Measurements from ENCODE around the gene CKAP5.
A peak's percentile ranks its signal among the peaks of the same experiment; 100 is the strongest.
"Not testable (repeated sequence)": the region's sequence is repeated elsewhere in the genome, so short reads cannot be mapped to it uniquely, and the experiment has no call there.

The CKAP5 gene

GRCh38 chr11:46712874-46713576, 133.1 kb downstream of the CKAP5 start:
- no peak for DNase-seq (ENCODE audit: low spot score)
- Histone ChIP-seq H3K27ac (peak overlapping the region; percentile 28 to 98), H3K4me3 (no peak overlapping the region)
- TF ChIP-seq CTCF (IDR thresholded peaks at IDR 0.05), result no peak

GRCh38 chr11:46711303-46711702, 134.8 kb downstream of the CKAP5 start:
- no peak for TF ChIP-seq CTCF (IDR thresholded peaks at IDR 0.05)
- DNase-seq (ENCODE audit: low spot score), result no peak
- Histone ChIP-seq H3K27ac (peak overlapping the region; percentile 95 to 98), H3K4me3 (no peak overlapping the region)

- Histone ChIP-seq H3K27ac (peak overlapping the region; percentile 95 to 98), H3K4me3 (no peak overlapping the region)
- DNase-seq (ENCODE audit: low spot score), result peak; percentile 87
- TF ChIP-seq CTCF (IDR thresholded peaks at IDR 0.05), result no peak
Measured at GRCh38 chr11:46710821-46711269, 135.2 kb downstream of the CKAP5 start.

- not testable (repeated sequence) for DNase-seq (ENCODE audit: low spot score); H3K4me3 ChIP-seq; H3K27ac ChIP-seq
Measured at GRCh38 chr11:46709351-46709750, 136.7 kb downstream of the CKAP5 start.

GRCh38 chr11:46706886-46707285, 139.2 kb downstream of the CKAP5 start:
- TF ChIP-seq CTCF (IDR thresholded peaks at IDR 0.05), result no peak
- H3K27ac ChIP-seq, result no peak overlapping the region
- no peak overlapping the region for H3K4me3 ChIP-seq
- DNase-seq (ENCODE audit: low spot score), result no peak

- Histone ChIP-seq H3K4me3 (no peak overlapping the region), H3K27ac (no peak overlapping the region)
- DNase-seq (ENCODE audit: low spot score), result no peak
- TF ChIP-seq CTCF (IDR thresholded peaks at IDR 0.05), result no peak
Measured at GRCh38 chr11:46705070-46705688, 140.9 kb downstream of the CKAP5 start.

- Histone ChIP-seq H3K4me3 (peak overlapping the region; percentile 88), H3K27ac (peak overlapping the region; percentile 88 to 93)
- DNase-seq (ENCODE audit: low spot score), result no peak
- no peak for TF ChIP-seq CTCF (IDR thresholded peaks at IDR 0.05)
Measured at GRCh38 chr11:46701078-46701654, 144.9 kb downstream of the CKAP5 start.
